Gastroesophageal sphincter (tissue), 4 donors: ENCODE results near the gene GPATCH8. TPM values are rescaled to one million over a fixed set of nuclear protein-coding genes. Genes with fewer than 3 reads are reported as not detected.
A peak's percentile ranks its signal among the peaks of the same experiment; 100 is the strongest.
"Not testable (repeated sequence)": the region's sequence is repeated elsewhere in the genome, so short reads cannot be mapped to it uniquely, and the experiment has no call there.

ENCODE experiments used
- ATAC-seq: fragments of 150-250 bp; one replicate; pipeline ENCODE4 v1.9.1; 2016; ENCODE audit warnings: mild to moderate bottlenecking, moderate library complexity
- H3K27ac ChIP-seq, 4 donors: fragments of 200-600 bp; sonication (generic) in 3 of 4; 1 replicate in 3 of 4; 2 replicates in 1 of 4; pipeline ENCODE4 v1.5.1; 2016 to 2019
- H3K27me3 ChIP-seq: fragments of 200-600 bp; sonication (generic); one replicate; pipeline ENCODE4 v1.5.1; 2019
- H3K36me3 ChIP-seq, 2 donors: fragments of 200-600 bp; sonication (generic); one replicate each; pipeline ENCODE4 v1.5.1; 2019; ENCODE audit warnings: control low read depth in 1 of 2
- H3K4me1 ChIP-seq, 3 donors: fragments of 200-600 bp; sonication (generic); 1 replicate in 2 of 3; 2 replicates in 1 of 3; pipeline ENCODE4 v1.5.1; 2016 to 2019; ENCODE audit warnings: control low read depth in 2 of 3
- H3K4me3 ChIP-seq, 2 donors: fragments of 200-600 bp; sonication (generic); one replicate each; pipeline ENCODE4 v1.5.1; 2019; ENCODE audit warnings: mild to moderate bottlenecking in 1 of 2, moderate library complexity in 1 of 2
- H3K9me3 ChIP-seq, 3 donors: fragments of 200-600 bp; sonication (generic); one replicate each; pipeline ENCODE4 v1.5.1; 2017 to 2019; ENCODE audit warnings: control low read depth in 2 of 3
- CTCF ChIP-seq, 4 experiments: fragments of 200-600 bp in 2 of 4; fragments of 450-650 bp in 2 of 4; sonication (generic) in 1 of 4; IDR thresholded peaks; one replicate each; pipeline ENCODE4 v1.5.1; 2017 to 2019; ENCODE audit warnings: antibody characterized with exemption in 4 of 4, mild to moderate bottlenecking in 2 of 4, moderate library complexity in 2 of 4
- EP300 ChIP-seq: sonication (generic); formaldehyde crosslinking; IDR thresholded peaks from one replicate; pipeline ENCODE4 v1.6.1; 2017; ENCODE audit warnings: antibody characterized with exemption, mild to moderate bottlenecking
- POLR2A ChIP-seq, 2 donors: fragments of 450-650 bp; IDR thresholded peaks; one replicate each; pipeline ENCODE4 v1.6.1; 2017; ENCODE audit warnings: antibody characterized with exemption in 2 of 2, mild to moderate bottlenecking in 2 of 2, moderate library complexity in 1 of 2
- POLR2AphosphoS5 ChIP-seq: sonication (generic); formaldehyde crosslinking; IDR thresholded peaks from one replicate; pipeline ENCODE4 v1.6.1; 2017; ENCODE audit warnings: antibody characterized with exemption
- WGBS, 2 donors: methylation state at CpG; one replicate each; pipeline ENCODE4 v1.1.5; 2018; ENCODE audit warnings: low coverage in 1 of 2; 5-methylcytosine and 5-hydroxymethylcytosine counted together
- total RNA-seq, 4 donors: library from RNA; depleted of rRNA; stranded (reverse); fragments of >200 nt; gene quantifications; one replicate each; pipeline ENCODE4 v1.1.0, GENCODE V29; 2016

GPATCH8 gene
- total RNA-seq, 4 donors from 2014 or later = 21.8 to 54.6 (median 33.9) TPM

DNA sequence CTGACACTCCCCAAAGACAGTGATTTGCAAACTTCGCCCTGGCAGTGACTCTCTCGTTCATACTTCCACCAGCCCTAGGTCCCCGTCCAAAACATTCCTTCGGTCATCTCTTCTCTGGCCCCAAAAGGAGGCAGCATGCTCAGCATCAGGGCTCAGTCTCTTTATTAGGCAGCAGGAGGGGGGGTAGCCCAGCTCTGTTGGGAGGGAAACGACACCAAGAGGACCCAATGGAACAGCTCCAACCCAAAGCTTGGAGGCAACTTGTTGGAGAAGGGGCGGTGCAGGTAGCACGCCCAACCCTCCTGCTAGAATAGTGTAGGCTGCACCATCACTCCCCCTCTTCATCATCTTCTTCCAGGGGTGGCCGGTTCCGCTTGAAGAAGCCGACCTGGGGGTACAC lies 131.2 kb downstream of the GPATCH8 start:
- TF ChIP-seq CTCF (IDR thresholded peaks at IDR 0.05) = no peak
- TF ChIP-seq POLR2A (IDR thresholded peaks at IDR 0.05) = no peak
- no peak for TF ChIP-seq EP300
- no peak for TF ChIP-seq POLR2AphosphoS5
- Histone ChIP-seq H3K36me3 (no peaks in the 10 kb centered on the region), H3K27ac (no peak overlapping the region), H3K9me3 (no peaks in the 10 kb centered on the region), H3K4me1 (peaks cover 0 to 26% (median 4%) of the 10 kb centered on the region in 3 donors), H3K27me3 (peaks cover 47% of the 10 kb centered on the region), H3K4me3 (no peak overlapping the region)
- no peak for ATAC-seq
- WGBS, 2 donors = 64% methylated on average over 5 of the region's 10 CpGs; no CpG with 5 or more reads in 1 of the 2 donors

- not testable (repeated sequence) for H3K4me1 ChIP-seq, ATAC-seq, H3K9me3 ChIP-seq, H3K4me3 ChIP-seq, H3K27ac ChIP-seq, H3K36me3 ChIP-seq
- no CpG with 5 or more reads among the region's 17 CpGs for WGBS, 2 donors
- peaks cover 47% of the 10 kb centered on the region for H3K27me3 ChIP-seq
These were observed 133.7 kb downstream of the GPATCH8 start for GRCh38 chr17:44369414-44370023.

GRCh38 chr17:44368391-44369243 lies 134.6 kb downstream of the GPATCH8 start:
- H3K27me3 ChIP-seq = peaks cover 47% of the 10 kb centered on the region
- not testable (repeated sequence) for ATAC-seq, H3K27ac ChIP-seq, H3K4me1 ChIP-seq, H3K36me3 ChIP-seq, H3K9me3 ChIP-seq, H3K4me3 ChIP-seq
- WGBS, 2 donors = 66 to 81% methylated on average over 5 to 6 of the region's 42 CpGs

DNA sequence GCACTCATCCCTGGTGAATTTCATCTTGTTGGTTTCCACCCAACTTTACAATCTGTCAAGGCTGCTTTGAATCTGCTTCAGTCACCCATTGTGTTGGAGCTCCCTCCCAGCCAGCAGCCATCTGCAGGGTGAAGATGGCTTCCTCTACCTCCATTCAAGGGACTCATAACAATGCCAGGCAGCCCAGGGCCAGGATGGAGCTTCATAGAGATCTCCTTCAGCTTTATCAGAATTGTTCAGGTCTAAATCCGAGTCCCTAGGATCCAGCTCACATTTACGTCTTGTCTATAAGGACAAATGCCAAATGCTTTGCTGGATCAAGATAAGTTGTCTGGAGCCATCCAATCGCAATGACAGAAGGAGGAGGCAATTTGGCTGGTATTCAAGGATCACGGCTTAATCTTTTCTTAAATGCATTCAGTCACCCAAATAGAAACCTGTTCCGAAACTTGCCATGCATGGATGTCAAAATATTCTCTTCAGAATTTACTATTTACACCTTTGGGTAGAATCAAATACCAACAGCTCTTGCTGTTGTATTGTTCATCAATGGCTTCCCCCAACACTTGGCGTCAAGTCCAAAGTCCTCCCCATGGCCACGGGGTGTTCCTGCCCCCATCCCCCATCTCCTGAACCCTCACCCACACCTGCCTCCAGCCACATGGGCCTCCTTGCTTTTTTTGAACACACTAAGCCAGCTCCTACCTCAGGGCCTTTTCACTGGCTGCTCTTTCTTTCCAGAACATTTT lies 135.8 kb downstream of the GPATCH8 start:
- no peaks in the 10 kb centered on the region for H3K9me3 ChIP-seq
- no peak overlapping the region for H3K27ac ChIP-seq
- no peak overlapping the region for H3K4me3 ChIP-seq
- H3K4me1 ChIP-seq = peaks cover 0 to 20% (median 7%) of the 10 kb centered on the region in 3 donors
- WGBS, 2 donors = 58 to 73% methylated on average over 6 to 7 of the region's 7 CpGs
- peaks cover 57% of the 10 kb centered on the region for H3K27me3 ChIP-seq
- ATAC-seq = no peak
- no peaks in the 10 kb centered on the region for H3K36me3 ChIP-seq
- TF ChIP-seq POLR2A (IDR thresholded peaks at IDR 0.05) (no peak), POLR2AphosphoS5 (no peak), CTCF (IDR thresholded peaks at IDR 0.05) (no peak), EP300 (no peak)

DNA sequence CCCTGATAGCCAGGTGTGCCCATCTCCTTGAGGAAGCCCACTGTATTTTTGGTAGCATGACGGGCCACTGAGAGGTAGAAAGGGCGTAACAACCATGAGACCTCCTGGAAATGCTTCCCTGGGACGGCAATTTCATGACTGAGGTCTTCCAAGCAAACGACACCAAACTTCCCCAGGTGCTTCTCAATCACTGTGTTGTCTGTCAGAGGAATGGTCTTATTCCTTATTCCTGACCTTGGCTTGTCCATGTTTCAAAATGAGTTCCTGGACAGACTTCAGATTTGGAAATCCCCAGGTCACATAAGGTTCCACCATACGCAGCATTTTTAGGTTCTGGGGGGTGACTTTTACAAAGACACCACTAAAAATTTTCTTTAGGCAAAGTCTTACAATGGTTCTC lies 138.2 kb downstream of the GPATCH8 start:
- ATAC-seq = not testable (repeated sequence)

GRCh38 chr17:44363613-44364159 lies 139.5 kb downstream of the GPATCH8 start, which contains the start of gene FAM171A2:
FAM171A2 (minus strand) TSS chr17:44363853; CDS start chr17:44363714, 139 bp downstream.
- H3K27me3 ChIP-seq = peaks cover 31% of the 10 kb centered on the region
- no peaks in the 10 kb centered on the region for H3K9me3 ChIP-seq
- H3K27ac ChIP-seq = peak within 1 kb of the TSS in 1 of 4 donors; percentile 70
- TF ChIP-seq POLR2A (IDR thresholded peaks at IDR 0.05) (no peak), POLR2AphosphoS5 (no peak), CTCF (IDR thresholded peaks at IDR 0.05) (peak in 3 of 4 experiments; percentile 67 to 85 (median 70)), EP300 (no peak)
- ATAC-seq = peak; percentile 85
- 0 to 10% methylated on average over 3 of the region's 63 CpGs for whole genome bisulfite sequencing, 2 donors
- peak within 1 kb of the TSS; percentile 33 to 71 for H3K4me3 ChIP-seq
- H3K4me1 ChIP-seq = peaks cover 0 to 37% (median 7%) of the 10 kb centered on the region in 3 donors
- no peaks in the 10 kb centered on the region for H3K36me3 ChIP-seq

More for the DNA sequence above, 138.2 kb downstream of the GPATCH8 start:
- H3K9me3 ChIP-seq, H3K27ac ChIP-seq, H3K4me3 ChIP-seq, H3K36me3 ChIP-seq: not testable (repeated sequence)
- peaks cover 45% of the 10 kb centered on the region for H3K27me3 ChIP-seq
- 88% methylated on average over 5 of the region's 5 CpGs; no CpG with 5 or more reads in 1 of the 2 donors for WGBS, 2 donors
- peaks cover 0 to 37% (median 7%) of the 10 kb centered on the region in 3 donors for H3K4me1 ChIP-seq
